Measurements from ENCODE around the gene PKP4. TPM values are rescaled to one million over a fixed set of nuclear protein-coding genes. Genes with fewer than 3 reads are reported as not detected.

Gene PKP4
- total RNA-seq, 1 experiment from 2014 or later, result 52.0 TPM

DNA sequence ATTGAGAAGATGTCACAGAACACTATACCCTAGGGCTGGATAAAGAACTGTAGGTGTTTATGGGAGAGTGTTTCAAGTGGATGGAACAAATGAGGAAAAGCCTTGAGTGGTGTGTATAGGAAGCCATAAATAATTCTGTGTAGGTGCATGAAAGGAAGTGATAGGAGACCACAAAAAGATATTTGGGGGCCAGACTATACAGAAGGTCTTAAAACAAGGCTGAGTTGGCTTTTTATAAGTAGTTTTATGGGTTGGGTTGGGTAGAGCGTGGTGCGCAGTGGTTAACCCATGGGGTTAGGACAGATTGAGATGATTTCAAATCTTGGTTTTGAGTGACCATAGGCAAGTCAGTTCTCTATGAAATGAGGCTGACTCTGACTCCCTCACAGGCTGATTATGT is 110.5 kb downstream of the PKP4 start:
- Histone ChIP-seq H3K9ac (ENCODE audit: extremely low read depth, insufficient read length, low read length) (no peak overlapping the region), H4K5ac (ENCODE audit: insufficient read length, low read depth, low read length) (no peak overlapping the region), H3K23ac (ENCODE audit: insufficient read length, low read depth, low read length) (no peak overlapping the region), H2BK20ac (ENCODE audit: low read depth, low read length, poor library complexity, severe bottlenecking) (no peak overlapping the region), H3K56ac (ENCODE audit: insufficient read length, low read depth, low read length) (no peak overlapping the region), H4K20me1 (ENCODE audit: control insufficient read depth, insufficient read depth, insufficient read length) (no peaks in the 10 kb centered on the region), H3K79me1 (ENCODE audit: insufficient read depth, low read depth, low read length, poor library complexity, severe bottlenecking) (peaks cover 2% of the 10 kb centered on the region), H2AK5ac (ENCODE audit: insufficient read length, low read length) (no peak overlapping the region), H2BK120ac (ENCODE audit: low read depth, low read length, poor library complexity, severe bottlenecking) (no peak overlapping the region), H3K79me2 (ENCODE audit: insufficient read depth, low read length) (no peaks in the 10 kb centered on the region), H3K27me3 (ENCODE audit: insufficient read depth, low read length) (no peaks in the 10 kb centered on the region), H3K9me3 (ENCODE audit: control insufficient read depth, low read depth, low read length) (no peaks in the 10 kb centered on the region), H3K18ac (ENCODE audit: insufficient read length, low read depth, low read length) (no peak overlapping the region), H3K4me1 (ENCODE audit: insufficient read depth, low read length) (no peaks in the 10 kb centered on the region), H2BK12ac (ENCODE audit: insufficient read length, low read depth, low read length) (no peak overlapping the region), H3K23me2 (ENCODE audit: insufficient read length, low read depth, low read length, poor library complexity, severe bottlenecking) (no peaks in the 10 kb centered on the region), H4K8ac (replicated peaks; ENCODE audit: insufficient read length, low read depth, low read length) (no peak overlapping the region), H3T11ph (ENCODE audit: low read length) (no peak overlapping the region), H2AFZ (ENCODE audit: low read length) (no peak overlapping the region), H3K4me2 (ENCODE audit: insufficient read depth, insufficient read length, low read length) (no peak overlapping the region), H2BK15ac (ENCODE audit: low read depth, low read length) (no peak overlapping the region), H3K14ac (ENCODE audit: insufficient read depth, low read length) (no peak overlapping the region), H3K27ac (ENCODE audit: insufficient read length, low read depth, low read length) (no peak overlapping the region), H2BK5ac (ENCODE audit: insufficient read length, low read length) (no peak overlapping the region), H3K4ac (ENCODE audit: low read depth, low read length) (no peak overlapping the region), H4K91ac (ENCODE audit: insufficient read length, low read depth, low read length) (no peak overlapping the region)
- peaks cover 5 to 9% of the 10 kb centered on the region in 2 experiments for H3K4me1 Mint-ChIP-seq
- no peaks in the 10 kb centered on the region for H3K27me3 Mint-ChIP-seq (ENCODE audit: low read depth)
- WGBS (ENCODE audit: extremely low coverage, insufficient read length, low lambda C conversion rate), result 90% methylated on average over 2 of the region's 2 CpGs
- 0 out of 7 replicates have a peak, but pooled peaks cover 0 to 4% (median 4%) of the 10 kb centered on the region in 3 experiments for H3K36me3 Mint-ChIP-seq (ENCODE audit: insufficient read depth in 1 of 3, low read depth in 3 of 3)
- no peaks in the 10 kb centered on the region for H3K9me3 Mint-ChIP-seq
- DNase-seq, result no peak
- H3K27ac Mint-ChIP-seq, result no peak overlapping the region; a peak in 1 of 7 replicates
- H3K4me3 Mint-ChIP-seq, result no peak overlapping the region
- TF ChIP-seq, protein P1, sequence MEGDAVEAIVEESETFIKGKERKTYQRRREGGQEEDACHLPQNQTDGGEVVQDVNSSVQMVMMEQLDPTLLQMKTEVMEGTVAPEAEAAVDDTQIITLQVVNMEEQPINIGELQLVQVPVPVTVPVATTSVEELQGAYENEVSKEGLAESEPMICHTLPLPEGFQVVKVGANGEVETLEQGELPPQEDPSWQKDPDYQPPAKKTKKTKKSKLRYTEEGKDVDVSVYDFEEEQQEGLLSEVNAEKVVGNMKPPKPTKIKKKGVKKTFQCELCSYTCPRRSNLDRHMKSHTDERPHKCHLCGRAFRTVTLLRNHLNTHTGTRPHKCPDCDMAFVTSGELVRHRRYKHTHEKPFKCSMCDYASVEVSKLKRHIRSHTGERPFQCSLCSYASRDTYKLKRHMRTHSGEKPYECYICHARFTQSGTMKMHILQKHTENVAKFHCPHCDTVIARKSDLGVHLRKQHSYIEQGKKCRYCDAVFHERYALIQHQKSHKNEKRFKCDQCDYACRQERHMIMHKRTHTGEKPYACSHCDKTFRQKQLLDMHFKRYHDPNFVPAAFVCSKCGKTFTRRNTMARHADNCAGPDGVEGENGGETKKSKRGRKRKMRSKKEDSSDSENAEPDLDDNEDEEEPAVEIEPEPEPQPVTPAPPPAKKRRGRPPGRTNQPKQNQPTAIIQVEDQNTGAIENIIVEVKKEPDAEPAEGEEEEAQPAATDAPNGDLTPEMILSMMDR (conservative IDR thresholded peaks at IDR 0.05), result no peak
